CD4-positive, alpha-beta T cell treated with Interleukin-17A for 4 hours (primary cell): ENCODE measurements around the gene IFT81.

Experiments
- DNase-seq: peaks from one replicate; pipeline ENCODE4 v3.0.0-alpha.2; 2020; ENCODE audit warnings: mixed read lengths

The IFT81 gene

GRCh38 chr12:110165540-110166159 is 41.5 kb downstream of the IFT81 start:
- DNase-seq = no peak

GRCh38 chr12:110168732-110169455 is 44.7 kb downstream of the IFT81 start:
- DNase-seq = no peak

- no peak for DNase-seq
These were observed 46.5 kb downstream of the IFT81 start for GRCh38 chr12:110170535-110171185.

GRCh38 chr12:110171186-110171538 is 47.0 kb downstream of the IFT81 start:
- no peak for DNase-seq

- no peak for DNase-seq
These were observed 47.5 kb downstream of the IFT81 start for GRCh38 chr12:110171636-110172035.

- no peak for DNase-seq
These were observed 50.3 kb downstream of the IFT81 start for GRCh38 chr12:110174373-110174996.

- no peak for DNase-seq
These were observed 51.0 kb downstream of the IFT81 start for GRCh38 chr12:110175201-110175600.

- no peak for DNase-seq
These were observed 52.6 kb downstream of the IFT81 start for GRCh38 chr12:110176745-110177144.

GRCh38 chr12:110179291-110179690 is 55.1 kb downstream of the IFT81 start:
- DNase-seq = no peak

GRCh38 chr12:110180591-110181005 is 56.4 kb downstream of the IFT81 start:
- DNase-seq = no peak

- no peak for DNase-seq
These were observed 58.1 kb downstream of the IFT81 start for GRCh38 chr12:110182281-110182680.

- DNase-seq = no peak
These were observed 59.2 kb downstream of the IFT81 start for GRCh38 chr12:110183386-110183785.

- DNase-seq = no peak
These were observed 61.5 kb downstream of the IFT81 start for GRCh38 chr12:110185626-110186025.

- DNase-seq = no peak
These were observed 61.9 kb downstream of the IFT81 start for GRCh38 chr12:110186059-110186458.

- no peak for DNase-seq
These were observed 69.0 kb downstream of the IFT81 start for GRCh38 chr12:110193196-110193595.

- no peak for DNase-seq
These were observed 72.8 kb downstream of the IFT81 start for GRCh38 chr12:110197003-110197402.

- no peak for DNase-seq
These were observed 74.2 kb downstream of the IFT81 start for GRCh38 chr12:110198386-110198785.

GRCh38 chr12:110199339-110200123 is 75.4 kb downstream of the IFT81 start:
- DNase-seq = no peak

GRCh38 chr12:110200124-110200417 is 75.9 kb downstream of the IFT81 start:
- no peak for DNase-seq

GRCh38 chr12:110201995-110202394 is 77.8 kb downstream of the IFT81 start:
- DNase-seq = no peak

GRCh38 chr12:110203546-110203945 is 79.4 kb downstream of the IFT81 start:
- no peak for DNase-seq

- DNase-seq = no peak
These were observed 81.8 kb downstream of the IFT81 start for GRCh38 chr12:110205931-110206330.
